Stimulated activated naive CD8-positive, alpha-beta T cell treated with anti-CD3 and anti-CD28 coated beads, Interleukin-15, Interleukin-2, amounts not matched to agents 100 ng/mL and 50 ng/mL, for 24 hours (primary cell): ENCODE data around the gene VCPKMT.

Experiments used
- H3K27ac Mint-ChIP-seq: one replicate; pipeline ENCODE4 v1.8.0; 2021; ENCODE audit warnings: mild to moderate bottlenecking, mixed read lengths
- H3K27me3 Mint-ChIP-seq: one replicate; pipeline ENCODE4 v1.8.0; 2021; ENCODE audit warnings: mixed read lengths
- H3K36me3 Mint-ChIP-seq: one replicate; pipeline ENCODE4 v1.8.0; 2021; ENCODE audit warnings: low read depth, mixed read lengths
- H3K4me1 Mint-ChIP-seq: one replicate; pipeline ENCODE4 v1.8.0; 2021; ENCODE audit warnings: low read depth, mixed read lengths
- H3K4me3 Mint-ChIP-seq: one replicate; pipeline ENCODE4 v1.8.0; 2021; ENCODE audit warnings: mild to moderate bottlenecking, mixed read lengths
- H3K9me3 Mint-ChIP-seq: one replicate; pipeline ENCODE4 v1.8.0; 2021; ENCODE audit warnings: mixed read lengths

VCPKMT gene

DNA sequence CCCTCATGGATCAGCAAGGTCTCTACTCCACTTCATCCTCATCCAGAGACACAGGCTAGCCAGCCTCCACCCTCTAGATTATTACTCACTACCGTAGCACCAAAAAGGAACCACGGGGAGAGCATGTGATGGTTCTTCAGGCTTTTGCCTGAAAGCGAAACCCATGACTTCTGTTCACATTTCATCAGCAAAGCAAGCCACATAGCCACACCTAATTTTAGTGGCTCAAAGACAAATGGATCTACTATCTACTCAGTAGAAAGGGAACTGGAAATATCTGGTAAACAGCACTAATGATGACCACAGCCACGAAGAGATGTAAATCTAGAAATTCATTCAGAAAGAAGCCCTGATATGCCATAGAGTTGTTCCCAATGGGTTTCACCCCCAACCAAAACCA, 51.4 kb downstream of the VCPKMT start:
- Mint-ChIP-seq H3K4me3 (peak overlapping the region; percentile 69), H3K36me3 (peaks cover 19% of the 10 kb centered on the region), H3K27ac (peak overlapping the region; percentile 99), H3K4me1 (peaks cover 94% of the 10 kb centered on the region), H3K9me3 (peaks cover 3% of the 10 kb centered on the region), H3K27me3 (no peaks in the 10 kb centered on the region)

DNA sequence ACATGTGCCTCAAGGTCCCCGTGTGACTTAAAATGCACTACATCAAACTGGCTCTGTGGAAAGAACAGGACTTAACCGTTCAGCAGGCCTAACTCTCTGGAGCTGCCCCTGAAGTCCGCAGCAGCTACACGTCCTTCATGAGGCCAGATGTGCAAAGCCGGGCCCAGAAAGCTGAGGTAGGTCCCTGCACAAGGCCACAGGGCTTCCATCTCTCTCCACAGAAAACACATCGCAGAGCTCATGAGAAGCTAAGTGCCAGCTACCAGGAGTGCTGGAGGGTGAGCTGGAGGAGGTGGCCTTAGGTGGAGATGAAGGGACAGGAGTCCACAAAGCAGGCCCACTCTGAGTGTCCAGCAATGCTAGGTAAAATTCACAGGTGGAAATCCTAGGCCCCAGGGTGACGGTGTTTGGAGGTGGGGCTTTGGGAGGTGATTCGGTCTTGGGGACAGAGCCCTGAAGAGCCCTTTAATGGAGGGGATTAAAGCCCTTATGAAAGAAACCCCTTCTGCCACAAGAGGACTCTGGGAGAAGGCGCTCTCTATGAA, 52.4 kb downstream of the VCPKMT start:
- H3K9me3 Mint-ChIP-seq, result peaks cover 3% of the 10 kb centered on the region
- H3K27ac Mint-ChIP-seq, result peak overlapping the region; percentile 99
- no peaks in the 10 kb centered on the region for H3K27me3 Mint-ChIP-seq
- no peak overlapping the region for H3K4me3 Mint-ChIP-seq
- H3K36me3 Mint-ChIP-seq, result peaks cover 15% of the 10 kb centered on the region
- peaks cover 92% of the 10 kb centered on the region for H3K4me1 Mint-ChIP-seq

DNA sequence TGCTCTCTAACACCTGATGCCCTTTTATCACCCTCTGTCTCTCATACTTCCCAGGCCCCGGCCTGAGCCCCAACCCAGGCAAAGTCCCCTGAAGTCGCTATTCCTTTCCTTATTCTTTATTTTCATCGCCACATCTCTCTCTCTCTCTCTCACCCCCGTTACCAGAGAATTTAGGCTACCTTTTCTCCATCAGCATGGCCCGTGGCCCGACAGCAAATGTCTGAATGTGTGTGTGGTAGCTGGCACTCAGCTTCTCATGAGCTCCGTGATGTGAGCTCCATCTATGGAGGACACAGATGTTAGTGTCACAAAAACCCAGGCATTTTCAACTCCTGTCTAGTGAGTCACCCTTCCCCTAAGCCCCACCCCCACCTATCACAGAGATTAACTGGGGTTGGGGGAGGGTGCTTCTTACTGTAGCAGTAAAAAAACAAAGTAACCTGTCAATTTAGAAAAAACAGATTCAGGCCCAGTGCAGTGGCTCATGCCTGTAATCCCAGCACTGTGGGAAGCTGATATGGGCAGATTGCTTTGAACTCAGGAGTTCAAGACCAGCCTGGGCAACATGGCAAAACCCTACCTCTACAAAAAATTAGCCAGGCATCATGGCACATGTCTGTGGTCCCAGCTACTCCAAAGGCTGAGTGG, 53.8 kb downstream of the VCPKMT start:
- peaks cover 6% of the 10 kb centered on the region for H3K36me3 Mint-ChIP-seq
- peak overlapping the region; percentile 99 for H3K27ac Mint-ChIP-seq
- no peaks in the 10 kb centered on the region for H3K9me3 Mint-ChIP-seq
- H3K27me3 Mint-ChIP-seq, result no peaks in the 10 kb centered on the region
- peak overlapping the region; percentile 93 for H3K4me3 Mint-ChIP-seq
- H3K4me1 Mint-ChIP-seq, result peaks cover 86% of the 10 kb centered on the region

DNA sequence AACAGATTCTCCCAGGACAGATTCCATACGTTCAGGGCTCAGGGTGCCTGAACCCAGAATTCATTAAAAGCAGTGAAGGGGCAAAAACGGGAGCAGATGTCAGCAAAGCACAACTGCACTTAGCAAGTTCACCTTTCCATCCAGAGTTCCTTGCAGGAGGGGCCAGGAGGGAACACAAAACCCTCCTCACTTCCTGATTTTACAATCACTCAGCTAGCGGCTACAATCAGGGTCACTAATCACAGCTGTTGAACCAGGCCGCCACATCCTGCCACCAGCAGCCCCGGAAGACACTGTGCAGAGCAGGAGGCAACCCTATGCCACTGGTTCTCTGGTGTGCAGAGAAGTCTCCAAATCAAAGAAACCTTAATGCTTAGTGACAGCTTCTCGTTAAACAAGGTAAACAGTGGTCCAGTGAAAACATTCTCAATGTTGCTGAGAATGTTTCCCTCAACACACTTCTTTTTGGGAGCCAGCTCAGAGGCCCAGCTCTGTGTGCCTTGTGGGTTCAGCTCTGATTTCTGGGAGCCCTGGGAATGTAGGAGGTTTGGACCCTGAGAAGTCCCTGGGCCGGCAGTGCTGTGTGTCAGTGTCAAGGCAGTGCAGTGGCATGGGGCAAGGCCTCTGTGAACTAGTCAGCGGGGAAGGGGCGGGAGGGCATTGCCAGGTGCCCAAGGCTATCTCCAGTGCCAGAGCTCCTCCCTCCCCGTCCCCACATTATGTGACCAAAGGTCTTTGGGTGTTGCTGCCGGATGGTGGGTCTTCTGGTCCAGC, 54.5 kb downstream of the VCPKMT start:
- H3K27me3 Mint-ChIP-seq, result no peaks in the 10 kb centered on the region
- H3K36me3 Mint-ChIP-seq, result peaks cover 4% of the 10 kb centered on the region
- H3K4me3 Mint-ChIP-seq, result peak overlapping the region; percentile 93
- no peaks in the 10 kb centered on the region for H3K9me3 Mint-ChIP-seq
- H3K27ac Mint-ChIP-seq, result peak overlapping the region; percentile 99
- H3K4me1 Mint-ChIP-seq, result peaks cover 83% of the 10 kb centered on the region

DNA sequence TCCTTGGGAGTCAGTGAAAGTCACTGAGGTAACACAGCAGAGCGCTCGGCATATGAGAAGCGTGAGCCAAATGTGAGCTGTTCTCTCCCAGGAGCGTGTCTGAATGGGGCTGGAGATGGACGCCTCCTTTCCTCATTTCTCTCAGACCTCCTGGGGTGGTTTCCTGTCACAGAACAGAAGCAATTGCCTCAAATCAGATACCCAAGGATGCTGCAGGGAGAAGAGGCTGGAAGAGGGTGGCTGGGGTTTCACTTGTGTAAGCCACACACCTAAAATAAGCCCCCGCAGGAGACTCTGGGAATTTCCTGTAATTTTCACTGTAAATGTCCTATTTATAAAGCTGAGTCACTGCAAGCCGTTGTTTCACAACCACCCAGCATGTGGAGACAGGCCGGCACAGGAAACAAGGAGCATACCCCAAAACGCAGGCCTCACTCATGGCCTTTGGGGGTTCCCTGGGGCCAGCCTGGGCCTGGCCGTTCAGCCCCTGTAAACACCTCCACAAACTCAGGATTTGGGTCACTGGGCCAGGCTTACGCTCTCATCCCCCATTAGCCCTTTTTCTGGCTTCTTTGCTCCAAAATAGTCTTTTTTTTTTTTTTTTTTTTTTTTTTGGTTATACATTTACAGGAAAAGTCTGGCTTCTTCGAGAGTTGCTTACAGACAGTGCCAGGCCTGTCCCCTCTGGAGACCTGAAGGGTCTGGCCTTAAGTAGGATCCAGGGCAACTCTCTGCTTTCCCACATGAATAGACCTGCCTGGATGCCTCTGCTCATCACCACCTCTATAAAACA, 55.3 kb downstream of the VCPKMT start:
- H3K27ac Mint-ChIP-seq, result peak overlapping the region; percentile 99
- no peaks in the 10 kb centered on the region for H3K9me3 Mint-ChIP-seq
- H3K27me3 Mint-ChIP-seq, result no peaks in the 10 kb centered on the region
- peaks cover 83% of the 10 kb centered on the region for H3K4me1 Mint-ChIP-seq
- peaks cover 4% of the 10 kb centered on the region for H3K36me3 Mint-ChIP-seq
- peak overlapping the region; percentile 93 for H3K4me3 Mint-ChIP-seq

DNA sequence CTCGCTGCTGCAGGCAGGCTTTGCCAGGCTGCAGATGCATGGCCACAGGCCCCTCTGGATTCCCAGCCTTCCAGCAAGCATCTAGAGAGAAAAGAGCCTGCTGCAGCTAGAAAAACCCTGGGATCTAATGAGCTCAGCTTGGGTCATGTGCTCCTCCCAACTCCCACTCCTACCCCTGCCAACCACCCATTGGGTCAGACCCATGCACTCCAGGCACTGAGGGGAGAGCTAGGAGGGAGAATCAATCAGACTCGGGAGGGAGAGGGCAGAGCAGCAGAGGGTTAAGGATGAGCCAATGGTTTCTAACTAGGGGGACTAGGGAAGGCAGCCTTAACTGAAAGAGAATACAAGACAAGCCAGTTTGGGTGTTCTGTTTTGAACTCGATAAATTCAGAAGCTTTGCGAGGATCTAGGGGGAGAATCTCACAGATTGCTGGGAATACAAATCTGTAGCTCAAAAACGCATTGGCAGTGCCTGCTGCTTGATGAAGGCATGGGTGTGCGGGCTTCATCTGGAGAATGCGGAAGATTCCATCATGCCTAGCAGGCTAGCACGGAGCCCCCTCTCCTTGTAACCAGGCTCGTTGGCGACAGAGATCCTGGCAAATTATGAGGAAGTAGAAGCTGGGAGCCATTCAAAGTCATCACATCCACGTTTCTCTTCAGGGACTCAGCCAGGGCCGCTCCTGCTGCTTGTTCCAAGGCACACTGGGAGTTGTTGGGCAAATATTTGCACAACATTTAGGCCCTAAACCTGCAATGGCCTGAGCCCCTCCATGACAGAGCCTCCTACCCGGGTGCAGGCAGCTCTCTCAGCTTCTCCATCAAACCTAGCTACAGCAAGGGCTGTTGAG, 56.4 kb downstream of the VCPKMT start:
- Mint-ChIP-seq H3K9me3 (no peaks in the 10 kb centered on the region), H3K36me3 (peaks cover 4% of the 10 kb centered on the region), H3K27ac (peak overlapping the region; percentile 99), H3K4me3 (peak overlapping the region; percentile 93), H3K4me1 (peaks cover 79% of the 10 kb centered on the region), H3K27me3 (no peaks in the 10 kb centered on the region)
